NCI-H2107 treated with DMSO at 0.1 percent for 48 hours (cell line): ENCODE results near the gene PLEKHA7.
"Not testable (repeated sequence)": the region's sequence is repeated elsewhere in the genome, so short reads cannot be mapped to it uniquely, and the experiment has no call there.

Experiments
- DNase-seq: peaks from one replicate; lab custom pipeline; 2025; ENCODE audit not compliant: unreplicated experiment; lab: John Stamatoyannopoulos, UW

The PLEKHA7 gene

GRCh38 chr11:17012179-17012578 is 2.0 kb downstream of the PLEKHA7 start:
- no peak for DNase-seq

DNA sequence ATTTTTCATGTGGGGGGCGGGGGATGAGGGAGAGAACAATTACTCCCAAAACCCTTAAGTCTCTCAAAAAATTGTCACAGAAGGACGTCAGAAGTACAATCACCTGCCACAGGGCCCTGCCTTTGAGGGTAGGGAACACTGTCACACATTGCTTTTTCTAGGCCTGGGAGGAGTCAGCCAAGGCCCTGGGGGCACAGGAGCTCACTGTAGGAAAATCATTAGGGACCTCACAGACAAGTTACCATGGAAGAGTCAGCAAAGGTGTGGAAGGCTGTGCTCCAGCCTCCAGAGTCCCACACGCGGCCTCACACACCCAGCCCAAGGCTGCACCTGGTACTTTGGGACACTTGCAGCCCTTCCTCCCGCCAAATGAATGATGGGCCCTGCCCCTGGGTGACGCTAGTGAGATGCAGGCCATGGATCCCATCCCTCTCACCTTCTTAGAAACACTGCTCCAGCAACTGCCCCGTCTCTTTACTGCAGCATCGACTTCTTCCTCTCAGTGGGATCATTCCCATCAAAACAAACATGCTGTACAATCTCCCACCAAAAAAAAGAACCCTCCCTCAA is 3.3 kb downstream of the PLEKHA7 start:
- DNase-seq, result no peak

DNA sequence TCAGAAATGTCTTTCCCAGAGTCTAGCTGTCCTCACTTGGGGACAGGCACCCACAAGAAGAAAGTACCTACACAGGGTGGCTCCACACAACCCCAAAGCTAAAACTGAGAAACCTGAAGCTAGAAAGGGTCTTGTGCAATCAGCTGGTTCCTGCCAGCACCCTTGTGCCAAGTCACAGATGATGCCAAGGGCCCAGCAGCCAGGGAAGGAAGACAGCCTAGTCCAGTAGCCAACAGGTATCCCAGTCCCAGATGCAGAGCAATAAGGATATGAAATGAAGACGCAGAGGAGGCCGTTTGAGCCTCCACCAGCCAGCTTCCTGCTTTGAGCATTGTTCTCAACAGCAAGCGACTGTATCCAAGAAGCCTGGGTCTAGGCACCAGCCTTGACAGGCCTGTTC is 6.1 kb downstream of the PLEKHA7 start:
- no peak for DNase-seq

- DNase-seq, result no peak
Observed at GRCh38 chr11:17005646-17006045, 8.6 kb downstream of the PLEKHA7 start.

GRCh38 chr11:17004486-17005148 is 9.6 kb downstream of the PLEKHA7 start:
- no peak for DNase-seq

DNA sequence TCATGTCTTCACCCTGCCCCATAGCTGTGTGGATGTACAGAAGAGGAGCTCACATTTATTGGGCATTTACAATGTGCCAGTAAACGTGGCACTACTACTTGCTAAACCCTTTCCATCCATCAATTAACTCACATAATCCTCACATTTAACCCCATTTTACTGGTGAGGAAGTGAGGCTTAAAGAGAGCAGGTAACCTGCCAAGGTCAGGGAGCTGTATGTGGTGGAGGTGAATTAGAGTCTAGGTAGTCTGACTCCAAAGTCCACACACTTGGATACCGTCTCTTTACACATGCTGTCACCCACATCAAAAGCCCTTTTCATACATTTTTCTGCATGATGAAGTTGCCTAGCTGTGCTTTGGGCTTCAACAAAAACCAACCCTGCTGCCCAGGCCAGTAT is 10.8 kb downstream of the PLEKHA7 start:
- no peak for DNase-seq

GRCh38 chr11:17002543-17002942 is 11.7 kb downstream of the PLEKHA7 start:
- no peak for DNase-seq

GRCh38 chr11:17001806-17002205 is 12.4 kb downstream of the PLEKHA7 start:
- no peak for DNase-seq

DNA sequence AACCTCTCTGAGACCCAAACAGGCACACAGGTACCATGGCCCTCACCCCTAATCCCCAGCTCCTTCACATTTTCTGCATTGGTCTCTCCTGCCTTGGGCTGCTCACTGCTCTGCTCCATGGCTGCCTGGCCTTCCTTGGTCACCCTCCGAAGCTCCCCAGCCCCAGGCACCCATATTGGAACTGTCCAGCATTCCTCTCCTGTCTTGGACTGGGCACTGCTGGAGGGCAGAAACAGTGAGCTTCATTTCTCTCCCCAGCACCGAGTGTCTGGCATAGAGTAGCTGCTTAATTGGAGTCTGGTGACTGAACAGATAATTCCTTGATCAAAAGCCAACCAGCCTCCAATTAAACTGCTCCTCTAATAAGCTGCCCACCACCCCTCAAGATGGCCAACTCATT is 13.2 kb downstream of the PLEKHA7 start:
- DNase-seq, result no peak

GRCh38 chr11:17000253-17000652 is 14.0 kb downstream of the PLEKHA7 start:
- not testable (repeated sequence) for DNase-seq

DNA sequence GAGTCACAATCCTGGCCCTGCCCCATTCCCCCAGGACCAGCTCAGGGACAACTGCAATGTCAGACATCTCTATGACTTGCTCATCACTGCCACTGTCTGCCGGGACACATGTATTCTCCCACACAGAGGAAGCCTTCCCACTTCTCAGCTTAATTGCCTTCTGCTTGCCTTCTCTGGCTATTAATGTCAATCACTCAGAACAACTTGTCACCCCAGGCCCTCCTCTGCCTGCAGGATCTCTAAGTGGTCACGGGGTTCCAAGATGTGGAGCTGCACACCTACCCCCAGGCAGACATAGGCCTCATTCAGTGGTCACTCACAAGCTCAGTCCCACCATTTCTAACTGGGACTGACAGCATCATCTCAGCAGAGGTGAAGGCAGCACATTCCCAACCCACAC is 15.1 kb downstream of the PLEKHA7 start:
- DNase-seq, result no peak

DNA sequence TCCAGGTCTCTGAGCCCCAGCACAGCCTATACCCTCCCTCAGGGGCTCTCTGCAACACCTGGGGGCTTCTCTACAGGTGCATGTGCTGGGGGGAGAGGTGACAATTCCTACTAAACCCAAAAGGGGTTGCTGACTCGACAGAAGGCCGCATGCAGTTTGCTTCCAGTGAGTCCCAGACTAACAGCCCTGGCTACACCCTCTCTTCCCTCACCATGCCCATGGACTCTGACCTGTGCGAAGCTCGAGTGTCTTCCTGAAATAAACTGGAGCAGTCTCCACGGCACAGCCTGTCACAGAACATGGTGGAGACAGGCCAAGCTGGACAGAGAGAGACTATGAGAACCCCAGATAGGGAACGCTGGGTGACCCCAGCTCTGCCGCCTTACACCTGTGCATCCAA is 16.6 kb downstream of the PLEKHA7 start:
- no peak for DNase-seq

DNA sequence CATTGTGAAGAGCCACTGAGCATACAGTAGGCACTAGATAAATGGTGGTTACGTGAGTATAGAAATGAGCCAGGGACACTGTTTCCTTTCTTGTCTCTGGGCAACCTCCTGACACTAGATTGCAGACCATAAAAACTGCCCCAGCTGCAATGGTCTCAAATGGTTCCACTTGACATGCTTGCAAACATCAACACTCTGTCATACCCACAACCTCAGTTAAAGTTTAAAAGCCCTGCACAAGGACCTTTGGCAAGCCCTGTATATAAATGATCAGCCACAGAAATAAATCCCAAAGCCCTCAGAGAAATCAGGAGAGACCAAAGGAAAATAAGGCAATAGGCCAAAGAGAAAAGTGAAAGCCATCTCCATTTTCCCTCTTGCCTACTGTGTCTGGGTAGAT is 20.7 kb downstream of the PLEKHA7 start:
- no peak for DNase-seq

DNA sequence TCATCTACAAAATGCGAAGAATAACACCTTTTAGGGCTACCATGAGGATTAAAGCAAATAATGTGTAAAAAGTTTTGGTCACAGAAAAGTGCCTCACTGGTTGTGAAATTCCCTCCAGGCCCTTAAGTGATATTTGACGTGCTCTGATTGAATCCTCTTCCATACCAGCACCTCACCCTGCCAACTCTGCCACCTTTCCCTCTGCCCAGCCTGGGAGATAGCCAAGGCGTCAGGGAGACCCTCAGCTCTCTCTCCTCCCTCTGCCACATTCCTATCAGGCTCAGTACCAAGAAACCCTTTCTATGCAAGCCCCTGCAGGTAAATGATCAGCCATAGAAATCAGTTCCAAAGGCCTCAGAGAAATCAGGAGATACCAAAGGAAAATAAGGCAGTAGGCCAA is 21.4 kb downstream of the PLEKHA7 start:
- DNase-seq, result no peak

DNA sequence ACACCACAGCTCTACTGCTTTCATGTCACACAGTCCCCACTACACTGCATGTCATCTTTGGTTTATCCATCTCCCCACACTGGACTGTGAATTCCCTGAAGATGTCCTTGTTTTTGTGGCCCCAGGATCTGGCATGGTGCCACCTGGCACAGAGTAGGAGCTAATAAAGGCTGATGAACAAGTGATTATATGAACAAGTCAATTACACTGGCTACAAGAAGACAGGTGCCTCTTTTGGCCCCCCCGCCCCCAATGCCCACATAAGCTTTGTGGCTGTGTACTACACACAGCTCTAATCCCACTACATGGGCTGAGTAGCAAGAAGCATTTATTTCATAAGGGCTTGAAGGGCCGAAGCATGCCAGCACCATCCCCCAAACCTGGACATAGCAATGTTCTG is 24.7 kb downstream of the PLEKHA7 start:
- no peak for DNase-seq

DNA sequence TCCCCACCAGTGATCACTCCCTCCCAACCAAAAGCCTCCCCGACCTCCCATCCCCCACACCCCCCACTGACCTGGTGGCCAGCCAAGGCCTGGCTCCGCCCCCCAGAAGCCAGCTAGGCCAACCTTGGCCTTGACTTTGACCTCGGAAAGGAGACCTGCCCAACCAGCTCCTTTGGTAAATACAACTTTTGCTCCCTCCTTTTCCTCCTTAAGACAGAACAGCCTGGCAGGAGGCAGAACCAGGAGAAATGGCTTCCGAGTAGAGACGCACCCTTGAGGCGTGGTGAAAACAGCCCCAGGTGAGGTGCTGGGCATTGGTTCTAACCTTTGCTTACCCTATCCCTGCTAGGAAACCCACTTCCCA is 27.0 kb downstream of the PLEKHA7 start:
- DNase-seq, result no peak

- DNase-seq, result peak; percentile 37
Observed at GRCh38 chr11:16986434-16987204, 27.6 kb downstream of the PLEKHA7 start.

DNA sequence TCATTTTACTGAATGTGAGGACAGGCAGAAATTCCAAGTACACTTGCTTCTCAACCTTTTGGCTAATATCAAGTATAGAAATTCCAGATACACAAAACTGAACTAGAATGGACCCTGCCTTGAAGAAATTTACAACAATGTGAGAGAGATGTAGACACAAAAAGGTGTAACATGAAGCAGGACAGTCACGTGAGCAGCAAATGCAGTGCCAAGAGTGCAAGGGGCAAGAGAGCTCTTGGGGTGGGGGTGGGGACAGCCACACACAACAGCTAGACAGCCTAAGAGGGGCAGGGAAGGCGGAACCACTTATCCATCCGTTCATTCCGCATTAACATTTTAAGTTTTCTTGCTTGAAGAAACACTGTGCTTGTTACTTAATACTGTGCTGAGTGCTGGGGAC is 28.9 kb downstream of the PLEKHA7 start:
- DNase-seq, result peak; percentile 35

GRCh38 chr11:16984229-16984628 is 30.0 kb downstream of the PLEKHA7 start:
- DNase-seq, result no peak

GRCh38 chr11:16982809-16983208 is 31.4 kb downstream of the PLEKHA7 start:
- no peak for DNase-seq

DNA sequence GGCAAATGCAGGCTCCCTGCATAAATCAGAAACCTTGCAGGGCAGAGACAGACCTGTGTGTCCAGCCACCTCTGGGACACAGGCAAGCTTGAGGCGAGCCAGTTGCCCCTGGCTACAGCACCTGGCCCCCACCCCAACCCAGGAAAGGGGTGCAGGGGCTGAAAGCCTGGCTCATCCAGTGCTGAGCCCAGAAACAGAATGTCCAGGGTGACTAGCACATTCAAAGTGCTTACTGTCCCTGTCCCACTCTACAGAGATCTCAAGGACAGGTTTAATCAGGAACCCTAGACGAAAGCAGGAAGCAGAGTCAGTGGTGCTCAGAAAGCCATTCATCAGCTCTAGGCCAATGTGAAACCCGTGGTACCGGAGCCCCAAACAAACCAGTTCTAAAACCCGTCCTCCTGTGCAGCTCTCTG is 31.9 kb downstream of the PLEKHA7 start:
- DNase-seq, result no peak

- DNase-seq, result no peak
Observed at GRCh38 chr11:16981651-16982194, 32.5 kb downstream of the PLEKHA7 start.
